C4-2B (cell line): ENCODE data around the gene HSDL1.

Experiments used
- CTCF ChIP-seq: fragments of 450-650 bp; conservative IDR thresholded peaks from 2 replicates; pipeline ENCODE4 v1.5.1; 2017; ENCODE audit warnings: mild to moderate bottlenecking
- ZFX ChIP-seq: fragments of 450-650 bp; IDR thresholded peaks from 2 replicates; pipeline ENCODE4 v1.6.1; 2017

- TF ChIP-seq CTCF (peak; percentile 19; the same call in 1 of the 2 replicates), ZFX (peak; percentile 65)
These were observed 28.1 kb downstream of the HSDL1 start, which contains the start of gene MBTPS1 for GRCh38 chr16:84116720-84117493.
